Activated CD8-positive, alpha-beta T cell treated with anti-CD3 and anti-CD28 coated beads for 36 hours (primary cell): ENCODE data around the gene OR5K1. TPM values are rescaled to one million over a fixed set of nuclear protein-coding genes. Genes with fewer than 3 reads are reported as not detected.

Experiments used
- ATAC-seq: fragments of 200-7000 bp; cut with Tn5 transposase; one replicate; pipeline ENCODE4 v1.10.0; 2021; ENCODE audit warnings: mild to moderate bottlenecking, moderate library complexity
- CTCF ChIA-PET: fragments of 350-600 bp; sonication (Branson Sonifier 250); formaldehyde crosslinking; loops from one replicate; lab custom pipeline; 2021; ENCODE audit warnings: antibody characterized with exemption; lab: Charles Lee
- POLR2A ChIA-PET: fragments of 350-600 bp; sonication (Branson Sonifier 250); formaldehyde crosslinking; loops from one replicate; lab custom pipeline; 2021; ENCODE audit warnings: antibody characterized with exemption; lab: Charles Lee
- DNase-seq: peaks from one replicate; pipeline ENCODE4 v3.0.0-alpha.2; 2020
- H3K27ac Mint-ChIP-seq: one replicate; pipeline ENCODE4 v1.8.0; 2021; ENCODE audit warnings: mild to moderate bottlenecking, mixed read lengths
- H3K27me3 Mint-ChIP-seq: one replicate; pipeline ENCODE4 v1.8.0; 2021; ENCODE audit warnings: mixed read lengths
- H3K36me3 Mint-ChIP-seq: one replicate; pipeline ENCODE4 v1.8.0; 2021; ENCODE audit warnings: low read depth, mixed read lengths
- H3K4me1 Mint-ChIP-seq: one replicate; pipeline ENCODE4 v1.8.0; 2021; ENCODE audit warnings: low read depth, mixed read lengths
- H3K4me3 Mint-ChIP-seq: one replicate; pipeline ENCODE4 v1.8.0; 2021; ENCODE audit warnings: mild to moderate bottlenecking, moderate library complexity, mixed read lengths
- H3K9me3 Mint-ChIP-seq: one replicate; pipeline ENCODE4 v1.8.0; 2021; ENCODE audit warnings: mixed read lengths
- intact Hi-C: fragments of 100-400 bp; cut with micrococcal nuclease; formaldehyde crosslinking; loops from one replicate; pipeline ENCODE4 v1.10.0; 2022
- total RNA-seq, 2 experiments: library from RNA; stranded (reverse); gene quantifications; one replicate each; pipeline ENCODE4 v1.2.3, GENCODE V29; 2021
- TF ChIP-seq, protein P1 (sequence below): fragments of 200-600 bp; IDR thresholded peaks from one replicate; pipeline ENCODE4 v1.8.0; 2022; ENCODE audit warnings: antibody characterized with exemption, mild to moderate bottlenecking

OR5K1 gene
- total RNA-seq, 2 experiments from 2014 or later: not detected

DNA sequence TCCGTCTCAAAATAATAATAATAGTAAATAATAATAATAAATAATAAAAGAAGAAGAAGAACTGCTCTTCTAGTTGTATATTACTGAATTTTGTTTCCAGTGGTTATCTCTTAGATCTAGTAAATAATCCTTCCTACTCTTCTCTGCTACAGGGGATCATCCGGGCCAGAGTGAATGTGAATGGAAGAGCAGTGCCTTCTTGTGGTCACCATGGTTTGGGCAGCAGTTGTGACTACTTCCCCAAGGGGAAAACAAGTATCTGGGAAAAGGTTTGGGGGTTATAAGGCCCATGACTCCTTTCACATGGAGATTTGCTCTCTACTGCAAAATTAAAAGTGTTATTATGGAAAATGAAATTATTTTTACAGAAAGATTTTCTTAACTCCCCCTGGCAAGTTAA lies 5.5 kb upstream of the OR5K1 start:
- no peak for ATAC-seq
- no peak overlapping the region for H3K27ac Mint-ChIP-seq
- H3K4me3 Mint-ChIP-seq: no peak overlapping the region
- intact Hi-C loops: no loop called here
- TF ChIP-seq, protein P1, sequence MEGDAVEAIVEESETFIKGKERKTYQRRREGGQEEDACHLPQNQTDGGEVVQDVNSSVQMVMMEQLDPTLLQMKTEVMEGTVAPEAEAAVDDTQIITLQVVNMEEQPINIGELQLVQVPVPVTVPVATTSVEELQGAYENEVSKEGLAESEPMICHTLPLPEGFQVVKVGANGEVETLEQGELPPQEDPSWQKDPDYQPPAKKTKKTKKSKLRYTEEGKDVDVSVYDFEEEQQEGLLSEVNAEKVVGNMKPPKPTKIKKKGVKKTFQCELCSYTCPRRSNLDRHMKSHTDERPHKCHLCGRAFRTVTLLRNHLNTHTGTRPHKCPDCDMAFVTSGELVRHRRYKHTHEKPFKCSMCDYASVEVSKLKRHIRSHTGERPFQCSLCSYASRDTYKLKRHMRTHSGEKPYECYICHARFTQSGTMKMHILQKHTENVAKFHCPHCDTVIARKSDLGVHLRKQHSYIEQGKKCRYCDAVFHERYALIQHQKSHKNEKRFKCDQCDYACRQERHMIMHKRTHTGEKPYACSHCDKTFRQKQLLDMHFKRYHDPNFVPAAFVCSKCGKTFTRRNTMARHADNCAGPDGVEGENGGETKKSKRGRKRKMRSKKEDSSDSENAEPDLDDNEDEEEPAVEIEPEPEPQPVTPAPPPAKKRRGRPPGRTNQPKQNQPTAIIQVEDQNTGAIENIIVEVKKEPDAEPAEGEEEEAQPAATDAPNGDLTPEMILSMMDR: no peak
- peaks cover 6% of the 10 kb centered on the region for H3K4me1 Mint-ChIP-seq
- ChIA-PET CTCF (no interaction called here), POLR2A (no interaction called here)
- H3K36me3 Mint-ChIP-seq: no peaks in the 10 kb centered on the region
- H3K27me3 Mint-ChIP-seq: peaks cover 1% of the 10 kb centered on the region
- DNase-seq: no peak
- peaks cover 4% of the 10 kb centered on the region for H3K9me3 Mint-ChIP-seq

DNA sequence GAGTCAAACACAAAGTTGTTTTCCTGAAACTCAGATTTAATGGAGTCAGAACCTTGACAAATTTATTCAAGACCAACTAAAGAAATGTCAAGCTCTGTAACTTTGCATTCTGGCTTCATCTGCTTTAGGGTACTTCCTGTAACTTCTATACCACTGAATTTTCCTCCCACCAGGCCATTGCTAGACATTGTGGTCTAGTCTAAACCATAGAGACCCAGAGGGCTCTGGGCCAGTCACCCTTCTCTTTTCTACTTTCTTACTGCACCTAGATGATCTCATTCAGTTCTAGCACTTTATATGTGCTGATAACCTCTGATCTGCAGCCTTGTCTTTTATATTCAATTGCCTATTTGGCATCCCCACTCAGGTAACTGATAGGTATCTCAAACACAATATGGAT lies 2.8 kb upstream of the OR5K1 start:
- DNase-seq (peak; percentile 12), ATAC-seq (peak; percentile 64)
- ChIA-PET CTCF (no interaction called here), POLR2A (no interaction called here)
- Mint-ChIP-seq H3K27me3 (peaks cover 1% of the 10 kb centered on the region), H3K36me3 (no peaks in the 10 kb centered on the region), H3K27ac (no peak overlapping the region), H3K4me3 (no peak overlapping the region), H3K9me3 (peaks cover 4% of the 10 kb centered on the region), H3K4me1 (peaks cover 4% of the 10 kb centered on the region)
- intact Hi-C loops: no loop called here
- TF ChIP-seq, protein P1: no peak

DNA sequence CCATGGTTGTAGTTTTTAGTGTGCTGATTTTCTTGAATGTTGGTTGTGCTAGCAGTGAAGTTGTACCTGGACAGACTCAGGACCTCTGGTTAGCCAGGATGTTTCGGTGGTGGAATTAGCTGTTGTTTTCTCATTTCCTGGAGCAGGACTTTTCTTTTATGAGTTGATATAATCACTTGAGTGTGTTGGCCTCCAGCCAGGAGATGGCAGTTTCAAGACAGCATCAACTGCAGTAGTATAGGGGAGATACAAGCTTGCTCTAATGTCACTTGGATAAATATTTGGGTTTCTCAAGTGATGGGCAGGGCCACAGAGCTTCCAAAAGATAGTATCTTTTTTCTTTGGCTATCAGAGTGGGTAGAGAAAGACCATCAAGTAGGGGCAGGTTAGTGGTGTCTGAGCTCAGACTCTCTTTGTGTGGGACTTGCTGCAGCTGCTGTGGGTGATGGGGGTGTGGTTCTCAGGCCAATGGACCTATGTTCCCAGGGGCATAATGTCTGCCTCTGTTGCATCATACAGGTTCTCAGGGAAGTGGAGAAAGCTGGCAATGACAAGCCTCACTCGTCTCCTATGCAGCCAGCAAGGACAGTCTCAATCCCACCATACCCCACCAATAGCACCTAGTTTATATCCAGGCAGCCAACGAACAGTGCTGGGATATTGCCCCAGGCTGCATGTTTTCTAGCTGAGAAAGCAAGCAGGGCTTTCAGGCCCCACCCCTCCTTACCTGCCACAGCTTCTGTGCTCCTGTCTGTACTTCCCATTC lies 19.9 kb downstream of the OR5K1 start:
- CTCF ChIA-PET: interaction anchor here (1.2 to 1.7 kb wide), 3 partner anchors 14 to 334 kb away, joined by 3 to 4 read pairs (median 3); no protein-coding TSS in a partner anchor
- POLR2A ChIA-PET: no interaction called here
- DNase-seq (no peak), ATAC-seq (no peak)
- Mint-ChIP-seq H3K27me3 (peaks cover 2% of the 10 kb centered on the region), H3K4me3 (no peak overlapping the region), H3K36me3 (peaks cover 6% of the 10 kb centered on the region), H3K9me3 (peaks cover 31% of the 10 kb centered on the region), H3K27ac (no peak overlapping the region), H3K4me1 (no peaks in the 10 kb centered on the region)
- intact Hi-C loops: no loop called here
- TF ChIP-seq, protein P1: no peak

DNA sequence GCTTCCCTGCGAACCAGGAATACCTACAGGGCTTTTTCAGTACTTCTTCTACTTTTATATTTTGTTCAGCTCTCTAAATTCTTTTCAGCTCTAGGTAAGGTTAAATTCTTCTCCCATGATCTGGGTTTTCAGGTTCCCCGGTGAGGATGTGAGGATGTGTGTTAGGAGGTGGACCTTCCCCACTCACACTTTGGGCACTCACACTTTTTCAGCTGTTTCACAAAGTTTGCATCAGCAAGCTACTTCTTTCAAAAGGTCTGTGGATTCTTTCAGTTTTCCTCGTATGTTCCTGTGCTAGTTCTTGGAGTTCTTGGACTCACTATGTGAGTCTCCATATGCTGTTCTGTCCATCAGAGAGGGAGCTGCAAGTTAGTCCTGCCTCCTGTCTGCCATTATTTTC lies 20.6 kb downstream of the OR5K1 start:
- ChIA-PET POLR2A (no interaction called here), CTCF (interaction anchor here (1.2 to 1.7 kb wide), 3 partner anchors 13 to 334 kb away, joined by 3 to 4 read pairs (median 3); no protein-coding TSS in a partner anchor)
- intact Hi-C loops: no loop called here
- Mint-ChIP-seq H3K4me1 (no peaks in the 10 kb centered on the region), H3K9me3 (peaks cover 37% of the 10 kb centered on the region), H3K27me3 (peaks cover 2% of the 10 kb centered on the region), H3K4me3 (no peak overlapping the region), H3K36me3 (peaks cover 12% of the 10 kb centered on the region), H3K27ac (no peak overlapping the region)
- TF ChIP-seq, protein P1: no peak
- DNase-seq: no peak
- ATAC-seq: no peak

DNA sequence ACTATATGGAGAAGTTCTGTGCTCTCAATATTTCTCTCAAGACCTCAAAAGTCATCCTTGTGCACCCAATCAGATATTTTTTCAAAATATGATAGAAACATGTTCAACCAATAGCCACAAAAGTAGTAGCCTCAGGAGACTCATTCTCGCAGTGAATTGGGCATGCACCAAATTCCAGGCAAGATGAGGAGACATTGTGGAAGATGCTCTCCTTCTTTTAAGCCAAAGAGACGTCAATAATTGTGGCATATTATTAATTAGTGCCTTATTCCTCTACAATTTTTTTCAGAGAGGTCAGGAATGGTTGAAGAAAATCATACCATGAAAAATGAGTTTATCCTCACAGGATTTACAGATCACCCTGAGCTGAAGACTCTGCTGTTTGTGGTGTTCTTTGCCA lies 34.4 kb downstream of the OR5K1 start, which contains the start of gene OR5K2:
Gene OR5K2, plus strand, starts transcription at position 301 of the 400 bp plus-strand sequence. Its CDS starts 0 bp downstream, at position 301.
- intact Hi-C loops: no loop called here
- CTCF ChIA-PET: interaction anchor here (0.9 kb wide), 1 partner anchor 14 kb away, joined by 3 read pairs; no protein-coding TSS in a partner anchor
- Mint-ChIP-seq H3K9me3 (no peaks in the 10 kb centered on the region), H3K36me3 (peaks cover 2% of the 10 kb centered on the region), H3K4me1 (peaks cover 3% of the 10 kb centered on the region), H3K4me3 (no peak within 1 kb of the TSS), H3K27ac (no peak within 1 kb of the TSS), H3K27me3 (peaks cover 2% of the 10 kb centered on the region)
- DNase-seq (no peak), ATAC-seq (no peak)
- POLR2A ChIA-PET: no interaction called here
- TF ChIP-seq, protein P1: no peak
